ENCODE results near the gene FAM89B.

GRCh38 chr11:65610404-65610803 lies 38.1 kb downstream of the FAM89B start:
- TF ChIP-seq, protein P1, sequence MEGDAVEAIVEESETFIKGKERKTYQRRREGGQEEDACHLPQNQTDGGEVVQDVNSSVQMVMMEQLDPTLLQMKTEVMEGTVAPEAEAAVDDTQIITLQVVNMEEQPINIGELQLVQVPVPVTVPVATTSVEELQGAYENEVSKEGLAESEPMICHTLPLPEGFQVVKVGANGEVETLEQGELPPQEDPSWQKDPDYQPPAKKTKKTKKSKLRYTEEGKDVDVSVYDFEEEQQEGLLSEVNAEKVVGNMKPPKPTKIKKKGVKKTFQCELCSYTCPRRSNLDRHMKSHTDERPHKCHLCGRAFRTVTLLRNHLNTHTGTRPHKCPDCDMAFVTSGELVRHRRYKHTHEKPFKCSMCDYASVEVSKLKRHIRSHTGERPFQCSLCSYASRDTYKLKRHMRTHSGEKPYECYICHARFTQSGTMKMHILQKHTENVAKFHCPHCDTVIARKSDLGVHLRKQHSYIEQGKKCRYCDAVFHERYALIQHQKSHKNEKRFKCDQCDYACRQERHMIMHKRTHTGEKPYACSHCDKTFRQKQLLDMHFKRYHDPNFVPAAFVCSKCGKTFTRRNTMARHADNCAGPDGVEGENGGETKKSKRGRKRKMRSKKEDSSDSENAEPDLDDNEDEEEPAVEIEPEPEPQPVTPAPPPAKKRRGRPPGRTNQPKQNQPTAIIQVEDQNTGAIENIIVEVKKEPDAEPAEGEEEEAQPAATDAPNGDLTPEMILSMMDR (IDR thresholded peaks at IDR 0.05; ENCODE audit: poor library complexity, severe bottlenecking) = no peak
- no peak for TF ChIP-seq POLR2AphosphoS5 (IDR thresholded peaks at IDR 0.05)
- no peak for TF ChIP-seq RAD21 (conservative IDR thresholded peaks at IDR 0.05)
- no peak for TF ChIP-seq MXI1 (conservative IDR thresholded peaks at IDR 0.05; ENCODE audit: poor library complexity, severe bottlenecking)
- TF ChIP-seq EZH2 (IDR thresholded peaks at IDR 0.05; ENCODE audit: borderline replicate concordance, insufficient read depth, low read length, poor library complexity, severe bottlenecking) = no peak

All from neural cell (in vitro differentiated cells).